AG10803 (cell line): ENCODE measurements around the gene IL17C.
A peak's percentile ranks its signal among the peaks of the same experiment; 100 is the strongest.

Experiments used
- DNase-seq: peaks from one replicate; pipeline ENCODE4 v3.0.0; 2010; ENCODE audit warnings: low read depth
- H3K4me3 ChIP-seq: 2 replicates; pipeline ENCODE4 v1.5.1; 2011; ENCODE audit warnings: mild to moderate bottlenecking, low read length, control low read depth
- CTCF ChIP-seq: conservative IDR thresholded peaks from 2 replicates; pipeline ENCODE4 v1.5.1; 2011; ENCODE audit warnings: mild to moderate bottlenecking, low read length, control low read depth, inconsistent platforms

IL17C gene

GRCh38 chr16:88628512-88628974, 9.8 kb upstream of the IL17C start:
- 0 out of 2 replicates have a peak, but pooled peaks have one; percentile 14 for TF ChIP-seq CTCF
- DNase-seq, result no peak

GRCh38 chr16:88629835-88630234, 8.5 kb upstream of the IL17C start:
- TF ChIP-seq CTCF, result no peak
- no peak overlapping the region for H3K4me3 ChIP-seq
- no peak for DNase-seq

More at GRCh38 chr16:88628512-88628974, 9.8 kb upstream of the IL17C start:
- no peak overlapping the region for H3K4me3 ChIP-seq

GRCh38 chr16:88630433-88630832, 7.9 kb upstream of the IL17C start:
- DNase-seq, result no peak

GRCh38 chr16:88630941-88631340, 7.4 kb upstream of the IL17C start:
- H3K4me3 ChIP-seq, result no peak overlapping the region
- TF ChIP-seq CTCF, result no peak
- DNase-seq, result no peak

More at GRCh38 chr16:88630433-88630832, 7.9 kb upstream of the IL17C start:
- TF ChIP-seq CTCF, result no peak
- no peak overlapping the region for H3K4me3 ChIP-seq

- TF ChIP-seq CTCF, result no peak
- no peak overlapping the region for H3K4me3 ChIP-seq
- DNase-seq, result no peak
Observed at GRCh38 chr16:88631384-88631783, 7.0 kb upstream of the IL17C start.

- DNase-seq, result no peak
- no peak for TF ChIP-seq CTCF
- no peak overlapping the region for H3K4me3 ChIP-seq
Observed at GRCh38 chr16:88631920-88632586, 6.3 kb upstream of the IL17C start.

GRCh38 chr16:88632587-88632930, 5.8 kb upstream of the IL17C start:
- H3K4me3 ChIP-seq, result no peak overlapping the region
- no peak for TF ChIP-seq CTCF
- DNase-seq, result no peak
